Subcutaneous adipose tissue (tissue), 4 donors: Measurements from ENCODE around the gene NUDT6. TPM values are rescaled to one million over a fixed set of nuclear protein-coding genes. Genes with fewer than 3 reads are reported as not detected.

Source experiments
- CTCF ChIP-seq: fragments of 450-650 bp; IDR thresholded peaks from one replicate; pipeline ENCODE4 v1.5.1; 2016; ENCODE audit warnings: low read depth, mild to moderate bottlenecking, control low read depth, antibody characterized with exemption, moderate library complexity
- total RNA-seq, 4 donors: library from RNA; depleted of rRNA; stranded (reverse); fragments of >200 nt; gene quantifications; one replicate each; pipeline ENCODE4 v1.1.0, GENCODE V29; 2016

The NUDT6 gene
- 1 to 10 TPM; 6.0 to 9.2 (median 7.7) TPM for total RNA-seq

GRCh38 chr4:122921971-122922876 lies at the start of gene NUDT6:
TSS of gene NUDT6 (minus strand) at chr4:122922597. CDS start at chr4:122922572, 25 bp downstream.
- no peak for TF ChIP-seq CTCF

GRCh38 chr4:122968227-122968812 lies 45.9 kb upstream of the NUDT6 start:
- no peak for TF ChIP-seq CTCF

- TF ChIP-seq CTCF: no peak
These were observed 44.8 kb upstream of the NUDT6 start for GRCh38 chr4:122967231-122967630.

- no peak for TF ChIP-seq CTCF
These were observed 43.8 kb upstream of the NUDT6 start for GRCh38 chr4:122966201-122966600.

- TF ChIP-seq CTCF: no peak
These were observed 40.8 kb upstream of the NUDT6 start for GRCh38 chr4:122963216-122963615.

GRCh38 chr4:122960611-122961000 lies 38.2 kb upstream of the NUDT6 start:
- no peak for TF ChIP-seq CTCF

GRCh38 chr4:122959981-122960610 lies 37.7 kb upstream of the NUDT6 start:
- TF ChIP-seq CTCF: no peak
